Measurements from ENCODE around the gene CACNG5.

GRCh38 chr17:66799849-66800537 is 34.9 kb upstream of the CACNG5 start:
- TF ChIP-seq ATF3 (IDR thresholded peaks at IDR 0.05) (no peak), CTCF (IDR thresholded peaks at IDR 0.05; ENCODE audit: low read depth, low read length, missing input control) (no peak), REST (IDR thresholded peaks at IDR 0.05) (no peak), RXRA (IDR thresholded peaks at IDR 0.05) (no peak), ZBTB33 (IDR thresholded peaks at IDR 0.05) (no peak), EGR1 (IDR thresholded peaks at IDR 0.05; ENCODE audit: low read depth in 2 of 2) (no peak), JUND (IDR thresholded peaks at IDR 0.05) (no peak), SP1 (IDR thresholded peaks at IDR 0.05) (no peak)
